Activated CD4-positive, alpha-beta T cell treated with anti-CD3 and anti-CD28 coated beads, Interleukin-2, amount 50 U/mL, for 48 hours (primary cell): ENCODE measurements around the gene UNC5A.

ENCODE experiments used
- DNase-seq, 2 experiments: peaks; one replicate each; pipeline ENCODE4 v3.0.0-alpha.2; 2020

The UNC5A gene

GRCh38 chr5:176847148-176847547 is 36.8 kb downstream of the UNC5A start:
- DNase-seq = no peak

- no peak for DNase-seq
These were observed 37.4 kb downstream of the UNC5A start for GRCh38 chr5:176847726-176848290.

GRCh38 chr5:176848651-176849050 is 38.3 kb downstream of the UNC5A start:
- DNase-seq = no peak

GRCh38 chr5:176849611-176850227 is 39.4 kb downstream of the UNC5A start:
- no peak for DNase-seq

- no peak for DNase-seq
These were observed 40.2 kb downstream of the UNC5A start for GRCh38 chr5:176850371-176851245.

GRCh38 chr5:176851380-176851779 is 41.0 kb downstream of the UNC5A start:
- DNase-seq = no peak

- no peak for DNase-seq
These were observed 41.7 kb downstream of the UNC5A start for GRCh38 chr5:176851871-176852658.

GRCh38 chr5:176853151-176853778 is 42.9 kb downstream of the UNC5A start:
- DNase-seq = no peak

GRCh38 chr5:176854164-176854563 is 43.8 kb downstream of the UNC5A start:
- no peak for DNase-seq

- DNase-seq = no peak
These were observed 45.2 kb downstream of the UNC5A start for GRCh38 chr5:176855598-176855997.

GRCh38 chr5:176856746-176857145 is 46.4 kb downstream of the UNC5A start:
- no peak for DNase-seq

- no peak for DNase-seq
These were observed 47.0 kb downstream of the UNC5A start for GRCh38 chr5:176857216-176857893.

- DNase-seq = no peak
These were observed 47.5 kb downstream of the UNC5A start for GRCh38 chr5:176857894-176858273.

- DNase-seq = no peak
These were observed 49.6 kb downstream of the UNC5A start for GRCh38 chr5:176859916-176860315.

- no peak for DNase-seq
These were observed 50.0 kb downstream of the UNC5A start for GRCh38 chr5:176860381-176860780.

GRCh38 chr5:176861276-176861675 is 50.9 kb downstream of the UNC5A start:
- no peak for DNase-seq

- no peak for DNase-seq
These were observed 52.1 kb downstream of the UNC5A start for GRCh38 chr5:176862330-176862995.

- DNase-seq = no peak
These were observed 52.8 kb downstream of the UNC5A start for GRCh38 chr5:176863041-176863764.

GRCh38 chr5:176863765-176864098 is 53.4 kb downstream of the UNC5A start:
- DNase-seq = no peak

GRCh38 chr5:176864755-176865154 is 54.4 kb downstream of the UNC5A start:
- no peak for DNase-seq

GRCh38 chr5:176865964-176866363 is 55.6 kb downstream of the UNC5A start:
- no peak for DNase-seq
